Dedifferentiated amniotic fluid mesenchymal stem cell (primary cell): ENCODE results near the gene SRD5A3.
"Not testable (repeated sequence)": the region's sequence is repeated elsewhere in the genome, so short reads cannot be mapped to it uniquely, and the experiment has no call there.

Experiments
- DNase-seq: peaks from one replicate; pipeline ENCODE4 v3.0.0-alpha.2; 2016; ENCODE audit errors: extremely low spot score

Gene SRD5A3

GRCh38 chr4:55346851-55347255, 811 bp downstream of the SRD5A3 start:
- no peak for DNase-seq

DNA sequence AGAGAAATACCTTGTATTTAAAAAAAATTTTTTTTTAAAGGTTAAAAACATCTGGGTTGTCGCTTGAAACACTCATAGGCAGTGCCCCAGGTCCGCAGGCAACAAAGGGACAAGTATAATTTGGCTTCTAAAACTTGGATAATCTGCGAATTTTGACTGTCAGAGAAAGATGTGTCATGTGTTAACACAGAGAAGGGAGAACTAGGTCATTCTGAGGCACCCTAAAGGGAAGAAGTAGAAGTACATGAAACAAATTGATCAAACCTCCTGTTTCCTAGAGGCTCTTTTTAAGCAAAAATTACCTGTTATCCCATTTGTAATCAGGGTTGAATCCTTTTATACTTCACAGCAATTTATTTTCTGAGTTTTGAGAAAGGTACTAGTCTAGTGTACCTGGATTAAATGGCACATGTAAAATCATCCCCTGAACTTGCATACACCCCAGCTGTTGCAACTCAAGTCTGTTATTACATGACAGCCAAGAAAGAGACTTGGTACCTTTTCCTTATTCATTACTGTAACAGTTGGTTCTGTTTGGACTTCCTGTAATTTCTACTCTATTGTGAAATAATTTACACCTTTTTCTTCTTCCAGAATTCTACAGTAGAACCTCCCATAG, 1.7 kb downstream of the SRD5A3 start:
- no peak for DNase-seq

- DNase-seq: no peak
Measured at GRCh38 chr4:55348466-55348865, 2.4 kb downstream of the SRD5A3 start.

GRCh38 chr4:55350870-55351269, 4.8 kb downstream of the SRD5A3 start:
- DNase-seq: not testable (repeated sequence)

- DNase-seq: no peak
Measured at GRCh38 chr4:55351824-55352223, 5.8 kb downstream of the SRD5A3 start.

- no peak for DNase-seq
Measured at GRCh38 chr4:55352726-55353125, 6.7 kb downstream of the SRD5A3 start.

- not testable (repeated sequence) for DNase-seq
Measured at GRCh38 chr4:55353228-55353747, 7.2 kb downstream of the SRD5A3 start.

- no peak for DNase-seq
Measured at GRCh38 chr4:55354648-55355047, 8.6 kb downstream of the SRD5A3 start.

GRCh38 chr4:55355555-55355954, 9.5 kb downstream of the SRD5A3 start:
- DNase-seq: no peak

- no peak for DNase-seq
Measured at GRCh38 chr4:55356991-55357461, 11.0 kb downstream of the SRD5A3 start.

GRCh38 chr4:55358246-55358645, 12.2 kb downstream of the SRD5A3 start:
- no peak for DNase-seq

DNA sequence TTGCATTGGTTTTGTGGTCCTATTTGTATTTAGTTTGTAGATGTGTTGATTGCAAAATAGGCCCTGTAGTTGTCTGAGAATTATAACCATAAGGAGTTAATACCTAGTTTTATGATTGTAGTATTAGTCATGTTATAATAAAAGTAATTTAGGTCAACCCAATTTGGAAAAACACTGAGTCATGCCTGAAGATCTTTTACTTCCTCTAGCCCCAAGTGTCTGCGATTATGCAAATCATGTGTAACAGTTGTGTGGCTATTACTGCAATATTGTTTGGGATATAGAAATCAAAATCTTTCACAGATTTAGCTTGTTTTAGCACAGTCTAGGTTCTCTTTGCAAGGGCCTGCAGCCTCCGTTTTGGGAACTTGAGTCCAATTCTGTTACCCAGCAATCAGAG, 12.6 kb downstream of the SRD5A3 start:
- peak; percentile 84 for DNase-seq

- no peak for DNase-seq
Measured at GRCh38 chr4:55359397-55359916, 13.4 kb downstream of the SRD5A3 start.

GRCh38 chr4:55362938-55363337, 16.9 kb downstream of the SRD5A3 start:
- not testable (repeated sequence) for DNase-seq

GRCh38 chr4:55363691-55364351, 17.8 kb downstream of the SRD5A3 start:
- no peak for DNase-seq

DNA sequence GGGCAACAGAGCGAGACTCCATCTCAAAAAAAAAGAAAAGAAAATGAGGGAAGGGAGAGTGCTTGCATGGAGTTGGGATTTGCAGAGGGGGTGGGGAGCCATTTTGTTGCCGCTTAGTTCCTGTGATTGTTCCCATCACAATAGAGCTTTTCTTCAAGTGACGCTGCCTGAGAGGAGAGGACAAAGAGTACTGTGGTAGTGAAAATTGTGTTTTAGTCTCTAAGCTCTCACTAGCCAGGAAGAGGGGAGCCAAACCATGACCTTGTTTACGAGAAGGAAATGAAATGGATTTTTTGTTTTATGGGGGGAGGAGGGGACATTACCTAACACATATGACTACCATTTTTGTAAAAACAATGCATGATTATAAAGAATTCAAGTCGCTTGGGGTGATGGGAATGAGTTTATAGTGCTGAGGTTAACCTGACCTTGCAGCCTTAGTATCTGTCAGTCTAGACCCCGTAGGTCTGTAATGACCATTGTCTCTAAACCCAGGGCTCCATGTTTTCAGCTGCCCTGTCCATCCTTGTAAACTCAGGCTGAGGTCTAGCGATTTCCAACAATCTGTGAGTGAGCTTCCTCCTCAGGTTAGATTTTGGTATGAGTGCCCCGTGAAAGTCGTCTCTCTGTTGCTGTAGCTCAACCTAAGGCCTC, 18.8 kb downstream of the SRD5A3 start:
- no peak for DNase-seq

GRCh38 chr4:55365345-55365728, 19.3 kb downstream of the SRD5A3 start:
- DNase-seq: no peak

- DNase-seq: no peak
Measured at GRCh38 chr4:55366621-55367020, 20.6 kb downstream of the SRD5A3 start.

- DNase-seq: no peak
Measured at GRCh38 chr4:55367084-55367722, 21.2 kb downstream of the SRD5A3 start.

DNA sequence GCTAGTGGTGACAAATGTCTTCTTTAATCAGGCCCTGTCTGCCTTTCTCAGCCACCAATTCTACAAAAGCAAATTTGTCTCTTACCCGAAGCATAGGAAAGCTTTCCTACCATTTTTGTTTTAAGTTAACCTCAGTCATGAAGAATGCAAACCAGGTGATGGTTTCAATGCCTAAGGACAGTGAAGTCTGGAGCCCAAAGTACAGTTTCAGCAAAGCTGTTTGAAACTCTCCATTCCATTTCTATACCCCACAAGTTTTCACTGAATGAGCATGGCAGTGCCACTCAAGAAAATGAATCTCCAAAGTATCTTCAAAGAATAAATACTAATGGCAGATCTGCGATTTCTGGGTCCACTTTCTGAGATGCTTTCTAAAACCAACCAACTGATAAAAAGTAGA, 23.9 kb downstream of the SRD5A3 start:
- DNase-seq: no peak

GRCh38 chr4:55372259-55372658, 26.2 kb downstream of the SRD5A3 start:
- no peak for DNase-seq

- DNase-seq: no peak
Measured at GRCh38 chr4:55373461-55373860, 27.4 kb downstream of the SRD5A3 start.
